Sigmoid colon (tissue), 7 donors: Measurements from ENCODE around the gene EDEM3. TPM values are rescaled to one million over a fixed set of nuclear protein-coding genes. Genes with fewer than 3 reads are reported as not detected.

Experiments used
- DNase-seq: peaks from one replicate; pipeline ENCODE4 v3.0.0-alpha.2; 2019
- H3K27ac ChIP-seq, 4 donors: fragments of 200-600 bp; sonication (generic); one replicate each; pipeline ENCODE4 v1.5.1; 2016 to 2019; ENCODE audit warnings: mild to moderate bottlenecking in 1 of 4
- H3K27me3 ChIP-seq, 3 donors: fragments of 200-600 bp; sonication (generic); one replicate each; pipeline ENCODE4 v1.5.1; 2019; ENCODE audit warnings: mild to moderate bottlenecking in 1 of 3
- H3K36me3 ChIP-seq, 4 donors: fragments of 200-600 bp; sonication (generic); one replicate each; pipeline ENCODE4 v1.5.1; 2016 to 2019
- H3K4me1 ChIP-seq, 4 donors: fragments of 200-600 bp; sonication (generic); one replicate each; pipeline ENCODE4 v1.5.1; 2017 to 2019
- H3K4me3 ChIP-seq, 4 donors: fragments of 200-600 bp; sonication (generic); one replicate each; pipeline ENCODE4 v1.5.1; 2017 to 2019; ENCODE audit warnings: mild to moderate bottlenecking in 2 of 4, moderate library complexity in 1 of 4
- H3K9me3 ChIP-seq, 4 donors: fragments of 200-600 bp in 3 of 4; sonication (generic) in 3 of 4; one replicate each; pipeline versions ENCODE4 v1.5.1 to v1.6.1; 2013 to 2019
- CTCF ChIP-seq, 4 experiments: fragments of 450-650 bp in 3 of 4; fragments of 200-600 bp in 1 of 4; IDR thresholded peaks; one replicate each; pipeline ENCODE4 v1.5.1; 2016 to 2019; ENCODE audit warnings: antibody characterized with exemption in 4 of 4, mild to moderate bottlenecking in 3 of 4, moderate library complexity in 2 of 4
- EP300 ChIP-seq, 4 donors: sonication (generic); formaldehyde crosslinking; IDR thresholded peaks; one replicate each; pipeline ENCODE4 v1.6.1; 2017; ENCODE audit warnings: antibody characterized with exemption in 4 of 4
- POLR2A ChIP-seq, 2 donors: fragments of 450-650 bp; IDR thresholded peaks; one replicate each; pipeline ENCODE4 v1.6.1; 2016; ENCODE audit warnings: antibody characterized with exemption in 2 of 2, mild to moderate bottlenecking in 2 of 2, moderate library complexity in 2 of 2
- POLR2AphosphoS5 ChIP-seq, 4 donors: sonication (generic); formaldehyde crosslinking; IDR thresholded peaks; one replicate each; pipeline ENCODE4 v1.6.1; 2017; ENCODE audit warnings: antibody characterized with exemption in 4 of 4
- WGBS, 2 donors: extraction: QIAGEN DNeasy Blood & Tissue Kit; methylation state at CpG; one replicate each; pipeline ENCODE4 v1.1.7; 2013; 5-methylcytosine and 5-hydroxymethylcytosine counted together
- intact Hi-C: fragments of 100-400 bp; cut with DNase I; formaldehyde crosslinking; loops from one replicate; pipeline ENCODE4 v1.15.1; 2023
- polyA plus RNA-seq, 3 donors: library from polyadenylated mRNA; stranded (reverse); fragments of 200-250 nt; gene quantifications; one replicate each; pipeline ENCODE4 v1.2.3, GENCODE V29; 2013
- total RNA-seq, 4 donors: library from RNA; depleted of rRNA; stranded (reverse); fragments of >200 nt; gene quantifications; one replicate each; pipeline ENCODE4 v1.1.0, GENCODE V29; 2016
- donor health status: healthy with polysubstance abuse.
- donor health status: Bipolar disorder and iron deficiency.
- donor health status: healthy.

Gene EDEM3
- total and polyA plus RNA-seq, 7 donors = 8.4 to 29.3 (median 21.4) TPM

DNA sequence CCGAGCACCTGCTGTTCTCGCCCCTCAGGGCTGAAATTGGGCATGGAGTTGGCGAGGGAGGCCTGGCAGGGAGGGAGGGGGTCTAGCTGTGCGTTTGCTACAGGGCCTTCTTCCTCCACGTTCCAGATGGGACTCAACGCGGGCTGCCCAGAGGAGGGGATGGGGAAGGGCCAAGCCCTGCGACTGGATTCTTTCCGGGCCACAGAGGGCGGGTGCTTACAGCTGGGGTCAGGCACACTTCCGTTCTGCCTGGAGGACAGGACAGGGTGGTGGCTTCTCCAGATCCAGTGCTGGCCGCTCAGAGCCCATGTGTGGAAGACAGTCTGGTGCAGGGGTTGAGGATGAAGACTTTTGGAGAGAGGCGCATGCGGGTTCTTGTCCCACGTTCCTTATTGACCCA is 90.0 kb downstream of the EDEM3 start:
- WGBS, 2 donors = 83 to 89% methylated on average over 15 of the region's 15 CpGs
- H3K4me3 ChIP-seq = no peak overlapping the region
- H3K27me3 ChIP-seq = no peaks in the 10 kb centered on the region
- H3K9me3 ChIP-seq = no peaks in the 10 kb centered on the region
- H3K4me1 ChIP-seq = peaks cover 0 to 36% (median 13%) of the 10 kb centered on the region in 4 donors
- TF ChIP-seq CTCF (IDR thresholded peaks at IDR 0.05) (no peak), EP300 (IDR thresholded peaks at IDR 0.05) (no peak), POLR2AphosphoS5 (IDR thresholded peaks at IDR 0.05) (no peak), POLR2A (IDR thresholded peaks at IDR 0.05) (no peak)
- peak overlapping the region in 1 of 4 donors; percentile 29 for H3K27ac ChIP-seq
- no peaks in the 10 kb centered on the region for H3K36me3 ChIP-seq
- no peak for DNase-seq
- intact Hi-C loops = loop anchor here (2.0 to 10.0 kb wide), 4 partner anchors 180 to 590 kb away; partner anchors contain the start of gene C1orf21

- no peaks in the 10 kb centered on the region for H3K9me3 ChIP-seq
- 8 to 27% methylated on average over 40 of the region's 40 CpGs for WGBS, 2 donors
- H3K27ac ChIP-seq = peak overlapping the region in 1 of 4 donors; percentile 29
- no peaks in the 10 kb centered on the region for H3K27me3 ChIP-seq
- peak overlapping the region in 3 of 4 donors; percentile 12 to 34 (median 29) for H3K4me3 ChIP-seq
- H3K4me1 ChIP-seq = peaks cover 0 to 36% (median 13%) of the 10 kb centered on the region in 4 donors
- TF ChIP-seq EP300 (IDR thresholded peaks at IDR 0.05) (no peak), POLR2A (IDR thresholded peaks at IDR 0.05) (no peak), CTCF (IDR thresholded peaks at IDR 0.05) (peak; percentile 85 to 93 (median 92)), POLR2AphosphoS5 (IDR thresholded peaks at IDR 0.05) (peak in 2 of 4 donors; percentile 21 to 40)
- intact Hi-C loops = loop anchor here (2.0 to 10.0 kb wide), 4 partner anchors 179 to 589 kb away; partner anchors contain the start of gene C1orf21
- no peaks in the 10 kb centered on the region for H3K36me3 ChIP-seq
- peak; percentile 92 for DNase-seq
Measured at GRCh38 chr1:184664042-184664660, 90.5 kb downstream of the EDEM3 start.

GRCh38 chr1:184661801-184662200 is 92.9 kb downstream of the EDEM3 start:
- no peaks in the 10 kb centered on the region for H3K36me3 ChIP-seq
- no peak for DNase-seq
- no peaks in the 10 kb centered on the region for H3K27me3 ChIP-seq
- no peaks in the 10 kb centered on the region for H3K9me3 ChIP-seq
- intact Hi-C loops = loop anchor here (5.0 to 10.0 kb wide), 2 partner anchors 177 to 440 kb away; no protein-coding TSS in a partner anchor
- TF ChIP-seq POLR2AphosphoS5 (IDR thresholded peaks at IDR 0.05) = no peak
- TF ChIP-seq CTCF (IDR thresholded peaks at IDR 0.05) = no peak
- TF ChIP-seq EP300 (IDR thresholded peaks at IDR 0.05) = no peak
- no peak for TF ChIP-seq POLR2A (IDR thresholded peaks at IDR 0.05)
- no peak overlapping the region for H3K4me3 ChIP-seq
- 0 to 40% methylated on average over 1 of the region's 1 CpG for WGBS, 2 donors
- H3K27ac ChIP-seq = peak overlapping the region in 1 of 4 donors; percentile 42
- peaks cover 0 to 36% (median 13%) of the 10 kb centered on the region in 4 donors for H3K4me1 ChIP-seq

DNA sequence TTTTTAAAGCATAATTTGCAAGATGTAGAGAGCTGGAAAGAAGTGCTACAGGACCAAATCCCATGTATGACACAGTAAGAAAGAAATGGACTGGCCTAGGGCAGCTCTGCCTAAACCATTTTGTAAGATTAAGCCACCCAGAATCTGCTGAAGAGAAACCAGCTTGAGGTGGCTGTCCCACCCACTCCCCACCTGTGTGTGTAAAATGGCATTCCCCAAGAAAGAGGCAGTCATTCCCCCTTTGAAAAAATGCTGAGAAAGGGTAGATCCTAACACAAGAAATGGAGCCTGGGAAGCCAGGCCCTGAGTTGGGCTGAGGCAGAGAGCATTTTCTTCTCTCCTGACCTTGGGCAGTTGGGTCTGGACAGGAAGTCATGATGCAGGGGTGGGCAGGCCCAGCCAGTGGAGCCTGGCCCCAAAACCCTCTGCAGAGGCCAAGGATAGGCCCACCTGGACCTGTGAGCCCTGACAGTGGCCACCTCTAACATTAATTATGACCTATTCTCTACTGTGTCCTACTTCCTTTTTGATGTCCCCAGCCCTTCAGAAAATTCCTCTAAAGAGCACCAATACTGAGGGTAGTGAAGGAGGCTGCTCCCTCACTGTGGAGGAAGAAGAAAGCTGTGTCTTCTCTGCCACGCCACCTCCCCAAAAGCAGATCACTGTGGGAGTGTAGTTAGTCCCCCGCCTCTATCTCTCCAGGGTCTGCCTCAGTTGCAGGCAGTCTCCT is 94.0 kb downstream of the EDEM3 start:
- H3K9me3 ChIP-seq = no peaks in the 10 kb centered on the region
- H3K36me3 ChIP-seq = no peaks in the 10 kb centered on the region
- intact Hi-C loops = loop anchor here (5.0 to 10.0 kb wide), 2 partner anchors 176 to 438 kb away; no protein-coding TSS in a partner anchor
- no peaks in the 10 kb centered on the region for H3K27me3 ChIP-seq
- H3K27ac ChIP-seq = no peak overlapping the region
- peaks cover 0 to 31% (median 13%) of the 10 kb centered on the region in 4 donors for H3K4me1 ChIP-seq
- TF ChIP-seq EP300 (IDR thresholded peaks at IDR 0.05) (no peak), POLR2AphosphoS5 (IDR thresholded peaks at IDR 0.05) (no peak), CTCF (IDR thresholded peaks at IDR 0.05) (no peak), POLR2A (IDR thresholded peaks at IDR 0.05) (no peak)
- no peak for DNase-seq
- H3K4me3 ChIP-seq = no peak overlapping the region
- WGBS, 2 donors = 96 to 97% methylated on average over 2 of the region's 2 CpGs
